GM23338 (cell line): ENCODE results near the gene SCAANT1. TPM values are rescaled to one million over a fixed set of nuclear protein-coding genes. Genes with fewer than 3 reads are reported as not detected.

Experiments
- ATAC-seq: fragments of 200-7000 bp; cut with Tn5 transposase; 3 replicates; pipeline ENCODE4 v1.9.1; 2020
- DNase-seq: peaks from one replicate; pipeline ENCODE4 v3.0.0-alpha.2; 2015; ENCODE audit warnings: low spot score
- H2AFZ ChIP-seq: fragments of 200-600 bp; sonication (generic); 2 replicates; pipeline ENCODE4 v1.8.0; 2016; ENCODE audit warnings: antibody characterized with exemption, mild to moderate bottlenecking, moderate library complexity
- H3F3A ChIP-seq: fragments of 200-600 bp; sonication (generic); replicated peaks from 2 replicates; pipeline ENCODE4 v1.8.0; 2017; ENCODE audit warnings: antibody characterized with exemption, mixed run types, low read depth
- H3K27ac ChIP-seq: fragments of 200-600 bp; sonication (generic); 2 replicates; pipeline ENCODE4 v1.6.1; 2016; ENCODE audit warnings: low read depth
- H3K27me3 ChIP-seq: fragments of 200-600 bp; sonication (generic); 2 replicates; pipeline ENCODE4 v1.8.0; 2016; ENCODE audit warnings: mild to moderate bottlenecking, mixed run types, moderate library complexity; ENCODE audit not compliant: insufficient read depth
- H3K36me3 ChIP-seq: fragments of 200-600 bp; sonication (generic); 2 replicates; pipeline ENCODE4 v1.8.0; 2016; ENCODE audit warnings: mild to moderate bottlenecking; ENCODE audit not compliant: insufficient read depth
- H3K4me1 ChIP-seq: fragments of 200-600 bp; sonication (generic); 2 replicates; pipeline ENCODE4 v1.8.0; 2016; ENCODE audit warnings: mild to moderate bottlenecking, moderate library complexity; ENCODE audit not compliant: insufficient read depth
- H3K4me2 ChIP-seq: fragments of 200-600 bp; sonication (generic); 2 replicates; pipeline ENCODE4 v1.7.1; 2017; ENCODE audit warnings: mixed run types
- H3K4me3 ChIP-seq: fragments of 200-600 bp; sonication (generic); 2 replicates; pipeline ENCODE4 v1.6.1; 2016; ENCODE audit warnings: mixed run types
- H3K79me2 ChIP-seq: fragments of 200-600 bp; sonication (generic); replicated peaks from 2 replicates; pipeline ENCODE4 v1.8.0; 2017; ENCODE audit warnings: mild to moderate bottlenecking; ENCODE audit not compliant: insufficient read depth
- H3K9me2 ChIP-seq: fragments of 200-600 bp; sonication (generic); 2 replicates; pipeline ENCODE4 v1.8.0; 2017; ENCODE audit not compliant: insufficient read depth
- H4K20me1 ChIP-seq: fragments of 200-600 bp; sonication (generic); replicated peaks from 2 replicates; pipeline ENCODE4 v1.8.0; 2017; ENCODE audit warnings: mild to moderate bottlenecking; ENCODE audit not compliant: insufficient read depth
- H3K27ac Mint-ChIP-seq: 2 replicates; pipeline ENCODE4 v1.8.0; 2020; ENCODE audit warnings: inconsistent platforms, mild to moderate bottlenecking, moderate library complexity, mixed read lengths
- H3K27me3 Mint-ChIP-seq: 3 replicates; pipeline ENCODE4 v1.8.0; 2022; ENCODE audit warnings: low read depth, mild to moderate bottlenecking, moderate library complexity, mixed read lengths, inconsistent platforms; ENCODE audit not compliant: insufficient read depth, poor library complexity
- H3K36me3 Mint-ChIP-seq: 3 replicates; pipeline ENCODE4 v1.8.0; 2021; ENCODE audit warnings: low read depth, mild to moderate bottlenecking, inconsistent platforms, moderate library complexity, mixed read lengths
- H3K4me1 Mint-ChIP-seq: 3 replicates; pipeline ENCODE4 v1.8.0; 2020; ENCODE audit warnings: mild to moderate bottlenecking, inconsistent platforms, mixed read lengths
- H3K4me3 Mint-ChIP-seq: 3 replicates; pipeline ENCODE4 v1.8.0; 2021; ENCODE audit warnings: moderate library complexity, mild to moderate bottlenecking, inconsistent platforms, mixed read lengths
- H3K9me3 Mint-ChIP-seq: 3 replicates; pipeline ENCODE4 v1.8.0; 2020; ENCODE audit warnings: moderate library complexity, mild to moderate bottlenecking, inconsistent platforms, mixed read lengths
- CREB1 ChIP-seq: fragments of 250-450 bp; sonication (Bioruptor Pico); IDR thresholded peaks from 2 replicates; pipeline ENCODE4 v1.5.0; 2020; ENCODE audit warnings: low read depth, mild to moderate bottlenecking, moderate library complexity
- NANOG ChIP-seq: IDR thresholded peaks from 2 replicates; pipeline ENCODE4 v1.6.1; 2016; ENCODE audit warnings: antibody characterized with exemption, borderline replicate concordance
- polyA plus RNA-seq: library from polyadenylated mRNA; unstranded; fragments of >200 nt; fragmentation: Nextera tagmentation; extraction: Ambion mirVana; gene quantifications from 2 replicates; pipeline ENCODE4 v1.2.1, GENCODE V29; 2016
- total RNA-seq: library from RNA; depleted of rRNA; stranded (reverse); fragments of >200 nt; shearing (Covaris generic); gene quantifications from 2 replicates; pipeline ENCODE4 v1.2.3, GENCODE V29; 2014
- TF ChIP-seq, protein P1 (sequence below): IDR thresholded peaks from one replicate; pipeline ENCODE4 v1.6.1; 2018; ENCODE audit warnings: antibody characterized with exemption; ENCODE audit not compliant: unreplicated experiment
- TF ChIP-seq, protein P2 (sequence below): IDR thresholded peaks from 2 replicates; pipeline ENCODE4 v1.6.1; 2016; ENCODE audit warnings: antibody characterized with exemption
- TF ChIP-seq, protein P3 (sequence below): fragments of 250-450 bp; sonication (Bioruptor Pico); IDR thresholded peaks from 2 replicates; pipeline ENCODE4 v1.5.0; 2020; ENCODE audit warnings: mild to moderate bottlenecking, moderate library complexity

SCAANT1 gene
- total and polyA plus RNA-seq, 2 experiments from 2014 or later: 1.2 TPM; not detected in 1

DNA sequence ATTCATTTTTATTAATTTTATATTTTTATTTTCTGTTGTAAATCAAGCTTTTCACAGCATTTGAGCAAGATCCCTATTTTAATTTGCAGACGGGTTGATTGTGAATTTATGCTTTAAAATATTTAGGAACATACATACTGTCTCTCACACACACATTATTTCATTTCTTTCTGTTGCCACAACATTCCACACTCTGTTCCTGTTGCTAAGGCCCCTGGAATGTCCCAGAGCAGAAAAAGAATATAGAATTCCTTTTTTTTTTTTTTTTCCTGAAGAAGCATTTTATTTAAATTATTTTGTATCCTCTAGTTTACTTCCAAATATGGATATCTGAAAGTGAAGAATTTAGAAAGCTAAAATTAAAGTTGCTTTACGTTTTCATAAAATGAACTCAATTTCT, 36.8 kb upstream of the SCAANT1 start:
- Histone ChIP-seq H3K4me1 (peaks cover 26% of the 10 kb centered on the region), H3F3A (no peaks in the 10 kb centered on the region), H3K4me3 (no peak overlapping the region), H3K27ac (no peak overlapping the region), H3K4me2 (no peak overlapping the region), H3K36me3 (no peaks in the 10 kb centered on the region), H3K9me2 (no peaks in the 10 kb centered on the region), H2AFZ (no peak overlapping the region), H3K27me3 (no peaks in the 10 kb centered on the region), H3K79me2 (no peaks in the 10 kb centered on the region), H4K20me1 (no peaks in the 10 kb centered on the region)
- peaks cover 4% of the 10 kb centered on the region for H3K36me3 Mint-ChIP-seq
- peaks cover 45% of the 10 kb centered on the region for H3K4me1 Mint-ChIP-seq
- TF ChIP-seq, protein P1, sequence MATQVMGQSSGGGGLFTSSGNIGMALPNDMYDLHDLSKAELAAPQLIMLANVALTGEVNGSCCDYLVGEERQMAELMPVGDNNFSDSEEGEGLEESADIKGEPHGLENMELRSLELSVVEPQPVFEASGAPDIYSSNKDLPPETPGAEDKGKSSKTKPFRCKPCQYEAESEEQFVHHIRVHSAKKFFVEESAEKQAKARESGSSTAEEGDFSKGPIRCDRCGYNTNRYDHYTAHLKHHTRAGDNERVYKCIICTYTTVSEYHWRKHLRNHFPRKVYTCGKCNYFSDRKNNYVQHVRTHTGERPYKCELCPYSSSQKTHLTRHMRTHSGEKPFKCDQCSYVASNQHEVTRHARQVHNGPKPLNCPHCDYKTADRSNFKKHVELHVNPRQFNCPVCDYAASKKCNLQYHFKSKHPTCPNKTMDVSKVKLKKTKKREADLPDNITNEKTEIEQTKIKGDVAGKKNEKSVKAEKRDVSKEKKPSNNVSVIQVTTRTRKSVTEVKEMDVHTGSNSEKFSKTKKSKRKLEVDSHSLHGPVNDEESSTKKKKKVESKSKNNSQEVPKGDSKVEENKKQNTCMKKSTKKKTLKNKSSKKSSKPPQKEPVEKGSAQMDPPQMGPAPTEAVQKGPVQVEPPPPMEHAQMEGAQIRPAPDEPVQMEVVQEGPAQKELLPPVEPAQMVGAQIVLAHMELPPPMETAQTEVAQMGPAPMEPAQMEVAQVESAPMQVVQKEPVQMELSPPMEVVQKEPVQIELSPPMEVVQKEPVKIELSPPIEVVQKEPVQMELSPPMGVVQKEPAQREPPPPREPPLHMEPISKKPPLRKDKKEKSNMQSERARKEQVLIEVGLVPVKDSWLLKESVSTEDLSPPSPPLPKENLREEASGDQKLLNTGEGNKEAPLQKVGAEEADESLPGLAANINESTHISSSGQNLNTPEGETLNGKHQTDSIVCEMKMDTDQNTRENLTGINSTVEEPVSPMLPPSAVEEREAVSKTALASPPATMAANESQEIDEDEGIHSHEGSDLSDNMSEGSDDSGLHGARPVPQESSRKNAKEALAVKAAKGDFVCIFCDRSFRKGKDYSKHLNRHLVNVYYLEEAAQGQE: no peak
- TF ChIP-seq CREB1 (CRISPR knock-in tag) (no peak), NANOG (no peak)
- TF ChIP-seq, protein P2, sequence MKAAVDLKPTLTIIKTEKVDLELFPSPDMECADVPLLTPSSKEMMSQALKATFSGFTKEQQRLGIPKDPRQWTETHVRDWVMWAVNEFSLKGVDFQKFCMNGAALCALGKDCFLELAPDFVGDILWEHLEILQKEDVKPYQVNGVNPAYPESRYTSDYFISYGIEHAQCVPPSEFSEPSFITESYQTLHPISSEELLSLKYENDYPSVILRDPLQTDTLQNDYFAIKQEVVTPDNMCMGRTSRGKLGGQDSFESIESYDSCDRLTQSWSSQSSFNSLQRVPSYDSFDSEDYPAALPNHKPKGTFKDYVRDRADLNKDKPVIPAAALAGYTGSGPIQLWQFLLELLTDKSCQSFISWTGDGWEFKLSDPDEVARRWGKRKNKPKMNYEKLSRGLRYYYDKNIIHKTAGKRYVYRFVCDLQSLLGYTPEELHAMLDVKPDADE: no peak
- ATAC-seq (no peak), DNase-seq (peak; percentile 36)
- peaks cover 7% of the 10 kb centered on the region for H3K27me3 Mint-ChIP-seq
- H3K27ac Mint-ChIP-seq: no peak overlapping the region
- H3K4me3 Mint-ChIP-seq: no peak overlapping the region
- H3K9me3 Mint-ChIP-seq: no peaks in the 10 kb centered on the region

DNA sequence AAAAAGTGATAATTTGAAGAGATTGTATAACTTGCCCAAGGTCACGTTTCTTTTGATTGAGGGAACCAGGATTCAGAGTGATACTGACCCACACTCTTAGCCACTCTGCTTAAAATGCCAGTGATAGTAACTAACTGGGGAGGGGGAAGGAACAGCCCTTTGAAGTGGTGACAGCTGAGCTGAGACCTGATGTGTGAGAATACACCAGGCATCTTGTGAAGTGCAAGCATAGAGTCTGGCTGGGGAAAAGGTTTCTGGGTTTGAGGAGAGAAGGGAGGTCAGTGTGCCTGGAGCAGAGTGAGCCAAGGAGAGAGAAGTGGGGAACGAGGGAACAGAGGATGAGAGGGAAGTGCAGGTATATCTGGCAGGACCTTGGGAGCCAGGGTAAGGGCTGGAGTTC, 35.4 kb upstream of the SCAANT1 start:
- Histone ChIP-seq H3K79me2 (0 out of 2 replicates have a peak, but pooled peaks cover 3% of the 10 kb centered on the region), H3K27me3 (no peaks in the 10 kb centered on the region), H2AFZ (no peak overlapping the region), H3K36me3 (no peaks in the 10 kb centered on the region), H3K4me1 (peaks cover 26% of the 10 kb centered on the region), H3K27ac (no peak overlapping the region), H3F3A (no peaks in the 10 kb centered on the region), H3K9me2 (no peaks in the 10 kb centered on the region), H4K20me1 (no peaks in the 10 kb centered on the region), H3K4me2 (no peak overlapping the region), H3K4me3 (no peak overlapping the region)
- peaks cover 48% of the 10 kb centered on the region for H3K4me1 Mint-ChIP-seq
- TF ChIP-seq, protein P3, sequence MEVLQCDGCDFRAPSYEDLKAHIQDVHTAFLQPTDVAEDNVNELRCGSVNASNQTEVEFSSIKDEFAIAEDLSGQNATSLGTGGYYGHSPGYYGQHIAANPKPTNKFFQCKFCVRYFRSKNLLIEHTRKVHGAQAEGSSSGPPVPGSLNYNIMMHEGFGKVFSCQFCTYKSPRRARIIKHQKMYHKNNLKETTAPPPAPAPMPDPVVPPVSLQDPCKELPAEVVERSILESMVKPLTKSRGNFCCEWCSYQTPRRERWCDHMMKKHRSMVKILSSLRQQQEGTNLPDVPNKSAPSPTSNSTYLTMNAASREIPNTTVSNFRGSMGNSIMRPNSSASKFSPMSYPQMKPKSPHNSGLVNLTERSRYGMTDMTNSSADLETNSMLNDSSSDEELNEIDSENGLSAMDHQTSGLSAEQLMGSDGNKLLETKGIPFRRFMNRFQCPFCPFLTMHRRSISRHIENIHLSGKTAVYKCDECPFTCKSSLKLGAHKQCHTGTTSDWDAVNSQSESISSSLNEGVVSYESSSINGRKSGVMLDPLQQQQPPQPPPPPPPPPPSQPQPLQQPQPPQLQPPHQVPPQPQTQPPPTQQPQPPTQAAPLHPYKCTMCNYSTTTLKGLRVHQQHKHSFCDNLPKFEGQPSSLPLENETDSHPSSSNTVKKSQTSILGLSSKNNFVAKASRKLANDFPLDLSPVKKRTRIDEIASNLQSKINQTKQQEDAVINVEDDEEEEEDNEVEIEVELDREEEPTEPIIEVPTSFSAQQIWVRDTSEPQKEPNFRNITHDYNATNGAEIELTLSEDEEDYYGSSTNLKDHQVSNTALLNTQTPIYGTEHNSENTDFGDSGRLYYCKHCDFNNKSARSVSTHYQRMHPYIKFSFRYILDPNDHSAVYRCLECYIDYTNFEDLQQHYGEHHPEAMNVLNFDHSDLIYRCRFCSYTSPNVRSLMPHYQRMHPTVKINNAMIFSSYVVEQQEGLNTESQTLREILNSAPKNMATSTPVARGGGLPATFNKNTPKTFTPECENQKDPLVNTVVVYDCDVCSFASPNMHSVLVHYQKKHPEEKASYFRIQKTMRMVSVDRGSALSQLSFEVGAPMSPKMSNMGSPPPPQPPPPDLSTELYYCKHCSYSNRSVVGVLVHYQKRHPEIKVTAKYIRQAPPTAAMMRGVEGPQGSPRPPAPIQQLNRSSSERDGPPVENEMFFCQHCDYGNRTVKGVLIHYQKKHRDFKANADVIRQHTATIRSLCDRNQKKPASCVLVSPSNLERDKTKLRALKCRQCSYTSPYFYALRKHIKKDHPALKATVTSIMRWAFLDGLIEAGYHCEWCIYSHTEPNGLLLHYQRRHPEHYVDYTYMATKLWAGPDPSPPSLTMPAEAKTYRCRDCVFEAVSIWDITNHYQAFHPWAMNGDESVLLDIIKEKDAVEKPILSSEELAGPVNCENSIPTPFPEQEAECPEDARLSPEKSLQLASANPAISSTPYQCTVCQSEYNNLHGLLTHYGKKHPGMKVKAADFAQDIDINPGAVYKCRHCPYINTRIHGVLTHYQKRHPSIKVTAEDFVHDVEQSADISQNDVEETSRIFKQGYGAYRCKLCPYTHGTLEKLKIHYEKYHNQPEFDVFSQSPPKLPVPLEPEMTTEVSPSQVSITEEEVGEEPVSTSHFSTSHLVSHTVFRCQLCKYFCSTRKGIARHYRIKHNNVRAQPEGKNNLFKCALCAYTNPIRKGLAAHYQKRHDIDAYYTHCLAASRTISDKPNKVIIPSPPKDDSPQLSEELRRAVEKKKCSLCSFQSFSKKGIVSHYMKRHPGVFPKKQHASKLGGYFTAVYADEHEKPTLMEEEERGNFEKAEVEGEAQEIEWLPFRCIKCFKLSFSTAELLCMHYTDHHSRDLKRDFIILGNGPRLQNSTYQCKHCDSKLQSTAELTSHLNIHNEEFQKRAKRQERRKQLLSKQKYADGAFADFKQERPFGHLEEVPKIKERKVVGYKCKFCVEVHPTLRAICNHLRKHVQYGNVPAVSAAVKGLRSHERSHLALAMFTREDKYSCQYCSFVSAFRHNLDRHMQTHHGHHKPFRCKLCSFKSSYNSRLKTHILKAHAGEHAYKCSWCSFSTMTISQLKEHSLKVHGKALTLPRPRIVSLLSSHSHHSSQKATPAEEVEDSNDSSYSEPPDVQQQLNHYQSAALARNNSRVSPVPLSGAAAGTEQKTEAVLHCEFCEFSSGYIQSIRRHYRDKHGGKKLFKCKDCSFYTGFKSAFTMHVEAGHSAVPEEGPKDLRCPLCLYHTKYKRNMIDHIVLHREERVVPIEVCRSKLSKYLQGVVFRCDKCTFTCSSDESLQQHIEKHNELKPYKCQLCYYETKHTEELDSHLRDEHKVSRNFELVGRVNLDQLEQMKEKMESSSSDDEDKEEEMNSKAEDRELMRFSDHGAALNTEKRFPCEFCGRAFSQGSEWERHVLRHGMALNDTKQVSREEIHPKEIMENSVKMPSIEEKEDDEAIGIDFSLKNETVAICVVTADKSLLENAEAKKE (CRISPR knock-in tag): no peak
- no peak for TF ChIP-seq NANOG
- DNase-seq (no peak), ATAC-seq (no peak)
- no peak overlapping the region; the same call in 1 of the 2 replicates for H3K27ac Mint-ChIP-seq
- H3K4me3 Mint-ChIP-seq: no peak overlapping the region
- no peaks in the 10 kb centered on the region; the same call in 2 of the 3 replicates for H3K36me3 Mint-ChIP-seq
- no peaks in the 10 kb centered on the region for H3K9me3 Mint-ChIP-seq
- H3K27me3 Mint-ChIP-seq: peaks cover 7% of the 10 kb centered on the region
